LNCAP (cell line): ENCODE data around the gene KCND3.

ENCODE experiments used
- TF ChIP-seq, protein P1 (sequence below): fragments of 450-650 bp; IDR thresholded peaks from 2 replicates; pipeline ENCODE4 v1.5.1; 2017; ENCODE audit warnings: mild to moderate bottlenecking

The KCND3 gene

DNA sequence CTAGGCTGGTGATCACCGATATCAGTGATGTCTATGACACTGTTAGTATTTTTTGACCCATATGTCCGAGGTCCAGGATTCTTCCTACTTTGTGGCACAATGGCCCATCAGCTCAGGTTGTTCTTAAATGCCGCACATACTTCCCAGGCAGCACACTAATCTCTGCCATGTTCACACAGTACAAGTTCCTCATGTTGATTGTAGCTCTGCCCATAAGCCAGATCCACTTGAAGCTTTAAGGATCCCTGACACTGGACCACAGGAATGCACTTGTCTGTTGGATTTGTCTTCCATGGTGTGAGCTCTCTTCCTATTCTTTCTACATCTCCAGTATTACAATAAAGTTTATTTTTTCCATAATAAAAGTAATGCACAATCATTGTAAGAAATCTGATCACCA lies 164.3 kb downstream of the KCND3 start:
- TF ChIP-seq, protein P1, sequence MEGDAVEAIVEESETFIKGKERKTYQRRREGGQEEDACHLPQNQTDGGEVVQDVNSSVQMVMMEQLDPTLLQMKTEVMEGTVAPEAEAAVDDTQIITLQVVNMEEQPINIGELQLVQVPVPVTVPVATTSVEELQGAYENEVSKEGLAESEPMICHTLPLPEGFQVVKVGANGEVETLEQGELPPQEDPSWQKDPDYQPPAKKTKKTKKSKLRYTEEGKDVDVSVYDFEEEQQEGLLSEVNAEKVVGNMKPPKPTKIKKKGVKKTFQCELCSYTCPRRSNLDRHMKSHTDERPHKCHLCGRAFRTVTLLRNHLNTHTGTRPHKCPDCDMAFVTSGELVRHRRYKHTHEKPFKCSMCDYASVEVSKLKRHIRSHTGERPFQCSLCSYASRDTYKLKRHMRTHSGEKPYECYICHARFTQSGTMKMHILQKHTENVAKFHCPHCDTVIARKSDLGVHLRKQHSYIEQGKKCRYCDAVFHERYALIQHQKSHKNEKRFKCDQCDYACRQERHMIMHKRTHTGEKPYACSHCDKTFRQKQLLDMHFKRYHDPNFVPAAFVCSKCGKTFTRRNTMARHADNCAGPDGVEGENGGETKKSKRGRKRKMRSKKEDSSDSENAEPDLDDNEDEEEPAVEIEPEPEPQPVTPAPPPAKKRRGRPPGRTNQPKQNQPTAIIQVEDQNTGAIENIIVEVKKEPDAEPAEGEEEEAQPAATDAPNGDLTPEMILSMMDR, result no peak

DNA sequence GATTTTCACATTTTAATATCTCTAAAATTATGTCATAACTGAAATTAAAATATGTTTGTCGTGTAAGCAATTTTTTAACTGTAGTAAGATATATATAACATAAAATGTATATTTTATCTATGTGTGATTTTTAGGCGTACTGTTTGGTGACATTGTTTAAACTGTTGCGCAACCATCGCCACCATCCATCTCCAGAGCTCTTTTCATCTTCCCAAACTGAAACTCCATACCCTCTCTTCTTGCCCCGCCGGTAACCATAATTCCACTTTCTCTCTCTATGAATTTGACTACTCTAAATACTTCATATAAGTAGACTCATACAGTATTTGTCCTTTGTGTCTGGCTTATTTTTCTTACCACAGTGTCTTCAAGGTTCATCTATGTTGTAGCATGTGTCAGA lies 167.3 kb downstream of the KCND3 start:
- TF ChIP-seq, protein P1, result no peak

DNA sequence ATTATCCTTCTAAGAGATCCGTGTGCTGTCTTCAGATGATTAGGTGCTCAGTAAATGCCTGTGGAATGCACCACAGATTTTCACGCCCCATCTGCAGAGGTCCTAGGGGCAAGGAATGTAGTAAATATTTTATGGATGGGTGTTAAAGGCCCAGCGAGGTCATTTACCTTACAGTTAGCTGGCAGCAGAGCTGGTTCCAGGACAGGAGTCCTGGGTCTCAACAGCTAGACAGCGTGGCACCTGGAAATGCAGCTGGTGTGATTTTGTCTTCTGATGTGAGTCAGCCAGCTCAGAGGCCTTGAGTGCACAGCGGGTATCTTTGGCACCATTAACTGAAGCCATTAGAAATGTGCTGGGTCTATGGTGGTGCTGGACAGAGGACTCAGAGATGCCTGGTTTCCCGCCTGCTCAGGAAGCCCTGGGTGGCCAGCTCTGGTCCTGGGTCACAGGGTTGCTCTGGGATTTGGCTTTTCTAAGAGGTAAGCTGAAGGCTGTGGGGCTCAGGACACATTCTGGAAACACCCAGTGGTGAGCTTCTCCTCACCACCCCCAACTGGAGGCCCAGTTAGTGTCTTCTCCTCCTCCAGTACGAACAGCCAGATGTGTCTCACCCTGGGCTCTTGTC lies 168.2 kb downstream of the KCND3 start:
- TF ChIP-seq, protein P1, result no peak

DNA sequence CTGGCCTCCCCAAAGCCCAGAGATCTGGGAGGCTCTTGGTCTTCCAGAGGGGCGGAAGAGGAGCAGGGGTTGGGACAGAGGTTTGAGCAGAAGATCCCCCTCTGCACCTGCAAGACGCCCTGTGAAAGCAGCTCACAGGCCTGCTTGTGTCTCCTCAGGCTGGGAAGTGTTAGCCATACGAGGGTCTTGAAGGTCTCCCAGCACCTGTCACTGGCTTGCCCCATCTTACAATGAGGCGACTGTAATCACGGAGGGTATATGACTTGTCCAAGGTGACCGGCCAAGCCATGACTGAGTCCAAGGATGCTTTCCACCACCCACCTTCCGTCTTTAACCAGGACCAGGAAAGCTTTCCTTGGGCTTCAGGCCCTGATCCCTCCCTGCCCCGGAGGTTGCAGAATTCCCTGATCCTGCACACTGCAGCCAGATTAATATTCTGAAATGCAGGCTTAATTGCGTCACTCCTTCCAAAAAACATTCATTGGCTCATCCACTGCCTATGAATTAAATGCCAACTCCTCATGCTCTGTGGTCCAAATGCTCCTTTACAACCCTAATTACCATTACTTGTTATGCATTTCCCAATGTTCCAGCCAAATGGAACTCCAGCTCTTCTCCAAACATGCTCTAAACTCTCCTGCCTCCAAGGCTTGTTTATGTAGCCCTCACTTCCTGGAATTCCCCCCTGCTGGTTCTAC lies 169.8 kb downstream of the KCND3 start:
- TF ChIP-seq, protein P1, result no peak

DNA sequence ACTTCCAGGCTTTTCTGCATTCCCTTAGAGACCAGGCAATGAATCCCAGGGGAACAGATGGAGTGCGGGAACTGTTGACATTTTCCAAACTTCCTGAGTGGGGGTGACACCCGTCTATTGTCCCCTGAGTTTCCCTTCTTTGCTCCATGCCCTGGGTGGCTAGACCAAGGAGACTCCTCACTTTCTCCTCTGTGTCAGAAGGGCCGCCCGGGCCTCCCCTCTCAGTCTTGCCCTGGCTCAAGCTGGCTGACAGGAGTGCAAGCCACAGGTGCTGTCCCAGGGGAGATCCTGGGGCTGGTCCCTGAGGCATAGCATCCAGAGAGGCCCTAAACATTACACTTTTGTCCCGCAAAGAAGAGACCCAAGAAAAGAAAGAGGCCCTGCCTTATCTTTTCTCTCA lies 170.9 kb downstream of the KCND3 start:
- TF ChIP-seq, protein P1, result no peak

DNA sequence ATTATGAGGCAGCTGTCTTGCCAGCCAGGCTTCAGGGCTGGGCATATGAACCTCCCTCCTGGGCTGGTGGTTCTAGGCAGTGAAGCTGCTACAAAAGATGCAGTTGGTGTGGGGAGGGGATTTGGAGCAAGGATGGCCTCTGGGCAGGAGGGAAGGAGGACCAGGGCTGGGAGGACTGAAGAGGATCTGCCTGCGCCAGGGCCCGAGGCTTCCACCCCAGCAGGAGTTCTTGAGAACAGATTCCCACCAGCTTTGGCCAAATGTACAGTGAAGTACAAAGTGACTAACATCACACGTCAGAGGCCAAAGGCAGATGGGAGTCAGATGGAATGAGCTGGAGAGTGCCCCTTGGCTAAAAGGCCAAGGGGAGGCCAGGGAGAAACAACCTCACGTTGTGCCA lies 171.4 kb downstream of the KCND3 start:
- TF ChIP-seq, protein P1, result no peak

DNA sequence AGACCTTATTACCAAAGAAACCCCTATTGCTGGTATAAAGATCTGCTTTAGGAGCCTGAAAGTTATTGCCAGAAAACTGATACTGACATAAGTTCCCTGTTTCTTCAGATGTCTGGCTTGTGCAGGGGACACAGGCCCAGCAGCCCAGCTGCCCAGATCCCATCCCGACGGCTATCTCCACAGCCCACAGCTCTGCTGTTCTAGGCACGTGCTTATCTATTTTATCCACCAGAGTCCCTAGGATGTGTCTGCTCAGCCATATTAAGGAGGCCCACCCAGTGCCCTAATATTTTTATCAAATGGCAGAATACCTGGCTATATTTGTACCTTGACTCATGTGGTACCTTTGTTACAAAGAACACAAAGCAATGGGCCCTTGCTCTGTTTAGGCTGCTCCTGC lies 174.8 kb downstream of the KCND3 start:
- TF ChIP-seq, protein P1, result no peak

DNA sequence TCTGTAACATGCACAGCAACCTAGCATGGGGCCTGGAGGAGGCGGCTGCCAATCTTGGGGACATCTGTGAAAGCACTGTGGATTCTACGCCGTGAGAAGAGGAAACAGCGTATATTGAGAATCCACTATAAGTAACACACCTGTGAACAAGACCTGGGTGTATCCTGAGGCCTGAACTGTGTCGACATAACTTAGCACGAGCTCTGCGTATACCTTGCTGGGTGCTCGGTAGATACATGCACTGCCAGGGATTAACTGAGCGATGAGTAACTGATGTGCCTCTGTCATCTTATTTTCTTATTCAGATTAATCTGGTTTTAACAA lies 175.2 kb downstream of the KCND3 start:
- TF ChIP-seq, protein P1, result no peak
